Activated naive CD8-positive, alpha-beta T cell treated with anti-CD3 and anti-CD28 coated beads, Interleukin-2, amount 50 U/mL, for 24 hours (primary cell): ENCODE results near the gene TCP11L1.
"Not testable (repeated sequence)": the region's sequence is repeated elsewhere in the genome, so short reads cannot be mapped to it uniquely, and the experiment has no call there.

Experiments
- ATAC-seq: fragments of 150-1000 bp; cut with Tn5 transposase; one replicate; pipeline ENCODE4 v1.10.0; 2021
- DNase-seq: peaks from one replicate; pipeline ENCODE4 v3.0.0; 2021
- H3K27ac Mint-ChIP-seq: one replicate; pipeline ENCODE4 v1.8.0; 2021; ENCODE audit warnings: mild to moderate bottlenecking, mixed read lengths
- H3K27me3 Mint-ChIP-seq: one replicate; pipeline ENCODE4 v1.8.0; 2021; ENCODE audit warnings: mixed read lengths
- H3K36me3 Mint-ChIP-seq: one replicate; pipeline ENCODE4 v1.8.0; 2021; ENCODE audit warnings: low read depth, mixed read lengths
- H3K4me1 Mint-ChIP-seq: one replicate; pipeline ENCODE4 v1.8.0; 2021; ENCODE audit warnings: mixed read lengths
- H3K4me3 Mint-ChIP-seq: one replicate; pipeline ENCODE4 v1.8.0; 2021; ENCODE audit warnings: mild to moderate bottlenecking, moderate library complexity, mixed read lengths
- H3K9me3 Mint-ChIP-seq: one replicate; pipeline ENCODE4 v1.8.0; 2021; ENCODE audit warnings: mixed read lengths

Gene TCP11L1

DNA sequence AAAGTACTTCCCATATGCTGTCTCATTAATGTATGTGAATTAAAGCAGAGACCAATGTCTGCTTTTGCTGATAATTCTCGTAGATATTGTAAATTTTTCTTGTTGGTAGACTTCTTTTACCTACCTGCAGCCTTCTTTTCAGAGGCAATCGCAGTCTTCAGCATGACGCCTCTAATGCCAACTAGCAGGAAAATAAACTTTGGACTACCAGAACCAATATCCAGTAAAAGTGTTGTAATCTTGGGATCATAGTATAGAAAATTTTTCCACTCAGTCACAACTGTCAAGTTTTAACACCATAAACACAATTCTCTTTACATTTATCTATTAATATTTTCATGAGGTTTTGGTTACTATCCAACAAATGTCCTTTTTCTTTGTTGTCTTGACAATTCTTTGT, 21.4 kb upstream of the TCP11L1 start:
- Mint-ChIP-seq H3K4me3 (no peak overlapping the region), H3K27ac (no peak overlapping the region), H3K36me3 (no peaks in the 10 kb centered on the region), H3K27me3 (peaks cover 17% of the 10 kb centered on the region), H3K9me3 (no peaks in the 10 kb centered on the region), H3K4me1 (peaks cover 30% of the 10 kb centered on the region)
- DNase-seq (no peak), ATAC-seq (no peak)

DNA sequence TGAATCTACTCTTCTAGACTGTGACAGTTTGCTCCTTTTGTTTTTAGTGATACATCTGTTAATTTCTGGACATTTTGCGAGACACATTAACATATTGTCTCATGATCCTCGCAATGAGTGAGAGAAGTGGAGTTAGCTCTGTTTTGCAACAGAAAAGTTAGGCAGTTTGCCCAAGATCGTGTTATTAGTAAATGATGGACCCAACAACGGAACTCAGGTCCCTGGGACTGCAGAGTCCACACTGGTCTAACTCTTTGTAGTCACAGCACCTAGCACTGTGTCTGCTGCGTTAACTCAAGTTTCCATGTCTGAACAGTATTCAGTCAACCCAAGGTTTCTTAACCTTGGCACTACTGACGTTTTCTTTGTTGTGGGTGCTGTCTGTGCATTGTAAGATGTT, 20.5 kb upstream of the TCP11L1 start:
- ATAC-seq (no peak), DNase-seq (no peak)
- Mint-ChIP-seq H3K4me3 (no peak overlapping the region), H3K4me1 (peaks cover 29% of the 10 kb centered on the region), H3K27me3 (peaks cover 17% of the 10 kb centered on the region), H3K27ac (no peak overlapping the region), H3K9me3 (no peaks in the 10 kb centered on the region), H3K36me3 (no peaks in the 10 kb centered on the region)

DNA sequence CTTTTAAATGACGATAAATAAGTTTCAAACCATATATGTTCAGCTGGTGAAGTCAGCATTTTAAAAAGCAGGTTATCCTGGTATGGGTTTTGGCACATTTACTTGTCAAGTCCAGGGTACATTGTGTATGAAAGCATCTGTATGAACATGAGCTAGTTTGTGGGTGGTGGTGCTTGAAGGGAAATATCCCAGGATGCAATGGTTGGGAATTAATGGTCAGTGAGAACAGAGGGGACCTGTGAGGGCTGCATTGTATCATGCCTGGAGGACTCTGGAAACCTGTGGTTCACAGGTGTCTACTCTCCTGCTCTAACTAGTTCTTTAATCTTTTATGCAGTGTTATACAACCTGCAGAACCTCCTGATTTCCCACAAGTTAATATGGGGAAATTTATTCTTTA, 17.9 kb upstream of the TCP11L1 start:
- H3K9me3 Mint-ChIP-seq: no peaks in the 10 kb centered on the region
- H3K4me1 Mint-ChIP-seq: peaks cover 23% of the 10 kb centered on the region
- H3K27ac Mint-ChIP-seq: no peak overlapping the region
- H3K4me3 Mint-ChIP-seq: no peak overlapping the region
- ATAC-seq: no peak
- H3K36me3 Mint-ChIP-seq: no peaks in the 10 kb centered on the region
- no peak for DNase-seq
- H3K27me3 Mint-ChIP-seq: peaks cover 13% of the 10 kb centered on the region

- DNase-seq: no peak
- H3K36me3 Mint-ChIP-seq: no peaks in the 10 kb centered on the region
- H3K4me3 Mint-ChIP-seq: no peak overlapping the region
- no peaks in the 10 kb centered on the region for H3K9me3 Mint-ChIP-seq
- peak; percentile 63 for ATAC-seq
- H3K27ac Mint-ChIP-seq: no peak overlapping the region
- peaks cover 18% of the 10 kb centered on the region for H3K4me1 Mint-ChIP-seq
- peaks cover 11% of the 10 kb centered on the region for H3K27me3 Mint-ChIP-seq
These were observed 17.4 kb upstream of the TCP11L1 start for GRCh38 chr11:33021937-33022336.

DNA sequence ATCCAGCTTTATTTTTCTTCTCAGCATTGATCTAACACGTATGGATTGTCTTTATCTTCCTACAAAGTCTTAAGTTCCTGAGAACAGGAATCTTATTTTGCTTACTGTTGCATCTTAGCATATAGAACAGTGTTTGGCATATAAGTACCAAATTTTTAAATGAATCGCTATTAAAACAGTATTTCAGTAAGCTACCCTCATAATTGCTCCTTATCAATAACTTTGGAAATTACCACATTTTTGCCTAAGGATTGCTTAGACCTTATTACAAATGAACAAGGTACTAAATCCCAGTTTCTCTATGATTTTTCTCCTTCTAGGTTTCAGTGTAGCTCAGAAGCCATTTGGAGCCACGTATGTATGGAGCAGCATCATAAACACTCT, 14.0 kb upstream of the TCP11L1 start:
- Mint-ChIP-seq H3K36me3 (no peaks in the 10 kb centered on the region), H3K27me3 (no peaks in the 10 kb centered on the region), H3K4me1 (peaks cover 11% of the 10 kb centered on the region), H3K9me3 (no peaks in the 10 kb centered on the region), H3K4me3 (no peak overlapping the region), H3K27ac (no peak overlapping the region)
- no peak for DNase-seq
- ATAC-seq: no peak

DNA sequence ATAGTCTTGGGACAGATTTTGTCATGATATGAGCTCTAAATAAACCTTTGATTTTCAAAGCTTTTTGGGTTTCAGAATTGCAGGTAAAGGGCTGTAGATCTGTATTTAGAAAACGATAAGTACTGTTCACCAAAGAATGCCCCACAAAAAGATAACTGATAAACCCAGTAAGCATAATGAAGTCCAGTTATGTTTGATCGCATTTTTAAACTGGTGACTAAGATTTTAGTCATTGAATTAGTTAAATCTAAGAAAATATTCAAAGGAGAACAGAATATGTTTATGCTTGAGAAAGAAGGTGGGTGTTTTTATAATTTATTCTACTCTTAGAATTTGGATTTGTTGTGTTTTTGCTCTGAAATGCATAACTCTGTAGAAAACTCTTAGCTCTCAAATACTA, 12.1 kb upstream of the TCP11L1 start:
- no peak for ATAC-seq
- peaks cover 1% of the 10 kb centered on the region for H3K4me1 Mint-ChIP-seq

DNA sequence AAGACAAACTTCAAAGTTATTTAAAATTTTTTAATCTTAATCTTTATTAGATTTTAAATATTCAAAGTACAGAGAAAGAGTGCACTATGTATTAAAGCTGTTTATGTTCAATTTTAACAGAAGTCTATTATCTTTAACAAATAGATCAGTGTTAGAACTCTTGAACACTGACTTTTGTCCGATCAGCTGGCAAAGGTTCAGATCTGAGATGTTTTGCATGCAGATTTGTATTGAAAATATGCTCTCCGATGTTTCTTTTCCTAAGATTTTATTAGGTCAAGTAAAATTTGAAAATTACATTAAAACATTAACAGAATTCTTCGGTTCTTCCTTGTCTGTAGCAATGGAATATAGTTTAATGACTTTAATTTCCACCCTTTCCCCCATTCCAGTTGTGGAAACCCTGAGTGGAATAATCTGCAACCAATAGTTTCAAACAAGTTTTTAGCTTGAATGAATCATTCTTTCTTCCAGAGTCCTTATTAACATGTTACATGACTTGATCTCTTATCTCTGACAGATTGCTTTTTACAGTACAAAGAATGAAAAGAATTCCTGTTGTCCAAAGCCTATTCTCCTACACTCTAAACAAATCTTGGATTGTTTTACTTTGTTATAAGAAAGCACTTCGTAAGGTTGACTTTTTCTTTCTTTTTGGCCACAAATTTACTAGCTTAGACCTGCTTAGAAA, 11.4 kb upstream of the TCP11L1 start:
- ATAC-seq: no peak
- Mint-ChIP-seq H3K4me1 (no peaks in the 10 kb centered on the region), H3K36me3 (peaks cover 2% of the 10 kb centered on the region), H3K27ac (no peak overlapping the region), H3K9me3 (no peaks in the 10 kb centered on the region), H3K4me3 (no peak overlapping the region), H3K27me3 (no peaks in the 10 kb centered on the region)
- no peak for DNase-seq

More for the DNA sequence above, 12.1 kb upstream of the TCP11L1 start:
- Mint-ChIP-seq H3K27ac (no peak overlapping the region), H3K36me3 (peaks cover 2% of the 10 kb centered on the region), H3K9me3 (no peaks in the 10 kb centered on the region), H3K27me3 (no peaks in the 10 kb centered on the region), H3K4me3 (no peak overlapping the region)
- no peak for DNase-seq

DNA sequence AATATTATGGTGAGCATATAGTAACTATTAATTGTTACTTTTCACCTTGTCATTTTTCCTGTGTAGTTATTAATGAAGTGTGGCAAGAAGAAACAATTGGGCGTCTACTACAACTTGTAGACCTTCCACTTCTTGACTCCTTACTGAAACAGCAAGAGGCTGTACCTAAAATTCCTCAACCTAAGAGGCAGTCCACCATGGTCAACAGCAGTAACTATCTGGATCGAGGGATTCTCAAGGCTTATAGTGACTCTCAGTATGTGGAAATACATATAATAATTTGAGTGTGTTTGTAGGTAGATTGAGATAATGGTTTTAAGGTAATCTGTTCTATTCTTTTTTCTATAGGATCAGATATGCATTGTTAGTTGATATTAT, 10.8 kb upstream of the TCP11L1 start:
- ATAC-seq (no peak), DNase-seq (no peak)
- Mint-ChIP-seq H3K27me3 (no peaks in the 10 kb centered on the region), H3K9me3 (no peaks in the 10 kb centered on the region), H3K36me3 (peaks cover 2% of the 10 kb centered on the region), H3K4me1 (no peaks in the 10 kb centered on the region), H3K4me3 (no peak overlapping the region), H3K27ac (no peak overlapping the region)

- not testable (repeated sequence) for ATAC-seq, H3K27me3 Mint-ChIP-seq, DNase-seq, H3K4me1 Mint-ChIP-seq, H3K27ac Mint-ChIP-seq, H3K9me3 Mint-ChIP-seq, H3K4me3 Mint-ChIP-seq, H3K36me3 Mint-ChIP-seq
These were observed 10.2 kb upstream of the TCP11L1 start for GRCh38 chr11:33029218-33029617.

GRCh38 chr11:33033493-33033892, 5.9 kb upstream of the TCP11L1 start:
- no peak for ATAC-seq
- H3K27me3 Mint-ChIP-seq: no peaks in the 10 kb centered on the region

DNA sequence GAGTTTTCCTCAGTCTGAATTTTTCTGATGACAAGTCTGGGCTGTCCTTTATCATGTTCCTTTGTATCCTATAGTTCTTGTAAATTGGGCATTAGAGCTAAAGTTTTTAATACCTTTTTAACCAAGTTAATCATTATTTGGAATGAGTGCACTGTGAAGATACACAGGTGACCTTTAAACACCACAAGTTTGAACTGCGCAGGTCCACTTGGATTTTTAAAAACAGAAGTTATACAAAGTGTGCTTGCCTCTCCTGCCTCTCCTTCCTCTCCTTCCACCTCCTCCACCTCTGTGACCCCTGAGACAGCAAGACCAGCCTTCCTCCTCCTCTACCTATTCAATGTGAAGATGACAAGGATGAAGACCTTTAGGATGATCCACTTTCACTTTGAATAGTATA, 4.4 kb upstream of the TCP11L1 start:
- DNase-seq (no peak), ATAC-seq (no peak)
- H3K9me3 Mint-ChIP-seq: no peaks in the 10 kb centered on the region
- H3K27ac Mint-ChIP-seq: no peak overlapping the region
- no peak overlapping the region for H3K4me3 Mint-ChIP-seq
- H3K36me3 Mint-ChIP-seq: peaks cover 2% of the 10 kb centered on the region
- no peaks in the 10 kb centered on the region for H3K27me3 Mint-ChIP-seq
- H3K4me1 Mint-ChIP-seq: peaks cover 10% of the 10 kb centered on the region

More at GRCh38 chr11:33033493-33033892, 5.9 kb upstream of the TCP11L1 start:
- peaks cover 4% of the 10 kb centered on the region for H3K4me1 Mint-ChIP-seq
- no peak overlapping the region for H3K4me3 Mint-ChIP-seq
- no peak overlapping the region for H3K27ac Mint-ChIP-seq
- DNase-seq: no peak
- no peaks in the 10 kb centered on the region for H3K9me3 Mint-ChIP-seq
- H3K36me3 Mint-ChIP-seq: peaks cover 2% of the 10 kb centered on the region

DNA sequence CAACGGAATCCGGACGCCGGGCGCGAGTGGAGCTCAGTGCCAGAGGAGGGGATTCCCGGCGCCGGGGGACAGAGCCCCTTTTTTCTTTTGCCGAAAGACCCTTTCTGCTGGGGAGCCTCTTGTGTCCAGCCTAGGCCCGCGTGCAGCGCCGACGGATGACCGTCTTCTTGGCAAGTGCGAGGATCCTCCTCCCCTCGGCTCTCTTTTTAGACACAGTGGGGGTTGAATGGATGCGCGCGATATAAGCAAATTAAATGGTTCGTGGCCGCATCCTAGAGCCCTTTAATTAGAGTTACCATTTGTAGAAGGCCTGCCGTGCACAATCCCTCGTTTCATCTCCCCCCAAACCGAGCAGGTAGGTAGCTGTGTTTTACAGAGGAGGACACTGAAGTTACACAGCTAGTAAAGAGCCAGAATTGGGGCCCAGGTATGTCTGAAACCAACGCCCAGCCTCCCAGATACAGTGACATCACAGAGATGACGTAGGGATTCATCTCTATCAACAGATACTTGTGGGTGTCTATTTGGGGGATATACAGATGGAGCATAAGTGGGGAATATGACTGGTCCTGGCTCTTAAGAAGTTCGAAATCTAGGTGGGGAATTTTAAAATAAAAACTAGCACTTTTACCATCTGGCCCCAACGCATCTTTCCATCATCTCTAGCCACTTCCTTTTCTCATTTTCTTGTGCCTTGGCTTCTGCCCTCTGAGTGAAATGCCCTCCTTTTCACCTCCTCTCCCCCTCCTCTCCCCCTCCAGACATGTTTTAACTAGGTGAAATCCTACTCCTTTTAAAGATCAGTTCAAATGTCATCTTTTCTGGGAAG, 875 bp downstream of the TCP11L1 start:
- Mint-ChIP-seq H3K27ac (peak overlapping the region; percentile 95), H3K4me3 (peak overlapping the region; percentile 88), H3K9me3 (no peaks in the 10 kb centered on the region), H3K4me1 (peaks cover 46% of the 10 kb centered on the region), H3K27me3 (no peaks in the 10 kb centered on the region), H3K36me3 (peaks cover 5% of the 10 kb centered on the region)
- DNase-seq (peak; percentile 53), ATAC-seq (peak; percentile 85)

GRCh38 chr11:33040862-33041453, 1.6 kb downstream of the TCP11L1 start:
- Mint-ChIP-seq H3K27ac (peak overlapping the region; percentile 95), H3K36me3 (peaks cover 11% of the 10 kb centered on the region)
- peak; percentile 46 for ATAC-seq

GRCh38 chr11:33043221-33043830, 4.0 kb downstream of the TCP11L1 start:
- no peak overlapping the region for H3K4me3 Mint-ChIP-seq
- H3K4me1 Mint-ChIP-seq: peaks cover 45% of the 10 kb centered on the region
- ATAC-seq: no peak
- DNase-seq: no peak
- H3K9me3 Mint-ChIP-seq: no peaks in the 10 kb centered on the region
- H3K27ac Mint-ChIP-seq: peak overlapping the region; percentile 7
- H3K36me3 Mint-ChIP-seq: peaks cover 18% of the 10 kb centered on the region
- H3K27me3 Mint-ChIP-seq: no peaks in the 10 kb centered on the region

More at GRCh38 chr11:33040862-33041453, 1.6 kb downstream of the TCP11L1 start:
- Mint-ChIP-seq H3K9me3 (no peaks in the 10 kb centered on the region), H3K4me3 (peak overlapping the region; percentile 88), H3K27me3 (no peaks in the 10 kb centered on the region), H3K4me1 (peaks cover 45% of the 10 kb centered on the region)
- no peak for DNase-seq
